ENCODE measurements around the gene HS3ST3B1.

GRCh38 chr17:14340857-14341754, 40.2 kb downstream of the HS3ST3B1 start:
- TF ChIP-seq TEAD4 (IDR thresholded peaks at IDR 0.05; ENCODE audit: borderline replicate concordance, insufficient read depth) (no peak), MAX (IDR thresholded peaks at IDR 0.05; ENCODE audit: low read depth) (no peak), POLR2AphosphoS5 (IDR thresholded peaks at IDR 0.05; ENCODE audit: low read depth, low read length) (no peak), EP300 (IDR thresholded peaks at IDR 0.05; ENCODE audit: borderline replicate concordance in 1 of 2, low read depth in 1 of 2, low read length in 1 of 2) (no peak), JUND (IDR thresholded peaks at IDR 0.05) (no peak), GABPA (IDR thresholded peaks at IDR 0.05; ENCODE audit: low read depth) (no peak), NFIC (IDR thresholded peaks at IDR 0.05; ENCODE audit: borderline replicate concordance) (no peak)
- TF ChIP-seq, protein P1, sequence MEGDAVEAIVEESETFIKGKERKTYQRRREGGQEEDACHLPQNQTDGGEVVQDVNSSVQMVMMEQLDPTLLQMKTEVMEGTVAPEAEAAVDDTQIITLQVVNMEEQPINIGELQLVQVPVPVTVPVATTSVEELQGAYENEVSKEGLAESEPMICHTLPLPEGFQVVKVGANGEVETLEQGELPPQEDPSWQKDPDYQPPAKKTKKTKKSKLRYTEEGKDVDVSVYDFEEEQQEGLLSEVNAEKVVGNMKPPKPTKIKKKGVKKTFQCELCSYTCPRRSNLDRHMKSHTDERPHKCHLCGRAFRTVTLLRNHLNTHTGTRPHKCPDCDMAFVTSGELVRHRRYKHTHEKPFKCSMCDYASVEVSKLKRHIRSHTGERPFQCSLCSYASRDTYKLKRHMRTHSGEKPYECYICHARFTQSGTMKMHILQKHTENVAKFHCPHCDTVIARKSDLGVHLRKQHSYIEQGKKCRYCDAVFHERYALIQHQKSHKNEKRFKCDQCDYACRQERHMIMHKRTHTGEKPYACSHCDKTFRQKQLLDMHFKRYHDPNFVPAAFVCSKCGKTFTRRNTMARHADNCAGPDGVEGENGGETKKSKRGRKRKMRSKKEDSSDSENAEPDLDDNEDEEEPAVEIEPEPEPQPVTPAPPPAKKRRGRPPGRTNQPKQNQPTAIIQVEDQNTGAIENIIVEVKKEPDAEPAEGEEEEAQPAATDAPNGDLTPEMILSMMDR (IDR thresholded peaks at IDR 0.05): no peak

Data from SK-N-SH (cell line).